CD4-positive, alpha-beta T cell treated with Interleukin-15 for 4 hours (primary cell): ENCODE measurements around the gene ARHGAP1.

Experiments
- DNase-seq: peaks from one replicate; pipeline ENCODE4 v3.0.0-alpha.2; 2020; ENCODE audit warnings: low spot score

Gene ARHGAP1

GRCh38 chr11:46700241-46701077 is at the start of gene ARHGAP1, which contains the start of gene ZNF408:
TSS of gene ARHGAP1 (minus strand) at chr11:46700619. CDS start at chr11:46696107, 4,512 bp downstream.
TSS of gene ZNF408 (plus strand) at chr11:46701031. CDS start at chr11:46701048, 17 bp downstream.
- DNase-seq, result peak; percentile 99

- DNase-seq, result no peak
These were observed 46.7 kb upstream of the ARHGAP1 start for GRCh38 chr11:46747150-46747549.

- no peak for DNase-seq
These were observed 45.6 kb upstream of the ARHGAP1 start for GRCh38 chr11:46745995-46746394.

GRCh38 chr11:46745328-46745727 is 44.9 kb upstream of the ARHGAP1 start:
- DNase-seq, result no peak

- DNase-seq, result no peak
These were observed 43.4 kb upstream of the ARHGAP1 start for GRCh38 chr11:46743693-46744339.

GRCh38 chr11:46743043-46743442 is 42.6 kb upstream of the ARHGAP1 start:
- no peak for DNase-seq

GRCh38 chr11:46741600-46742484 is 41.4 kb upstream of the ARHGAP1 start:
- no peak for DNase-seq

GRCh38 chr11:46738887-46739286 is 38.5 kb upstream of the ARHGAP1 start:
- DNase-seq, result no peak

- no peak for DNase-seq
These were observed 37.3 kb upstream of the ARHGAP1 start for GRCh38 chr11:46737699-46738098.

GRCh38 chr11:46736615-46737014 is 36.2 kb upstream of the ARHGAP1 start:
- DNase-seq, result no peak

- DNase-seq, result no peak
These were observed 35.7 kb upstream of the ARHGAP1 start for GRCh38 chr11:46736146-46736545.

GRCh38 chr11:46733234-46733633 is 32.8 kb upstream of the ARHGAP1 start:
- no peak for DNase-seq

GRCh38 chr11:46731545-46731944 is 31.1 kb upstream of the ARHGAP1 start:
- no peak for DNase-seq

- DNase-seq, result no peak
These were observed 28.9 kb upstream of the ARHGAP1 start for GRCh38 chr11:46729110-46730027.

GRCh38 chr11:46728659-46729040 is 28.2 kb upstream of the ARHGAP1 start:
- no peak for DNase-seq

- no peak for DNase-seq
These were observed 27.7 kb upstream of the ARHGAP1 start for GRCh38 chr11:46727952-46728658.

GRCh38 chr11:46726206-46726862 is 25.9 kb upstream of the ARHGAP1 start:
- DNase-seq, result no peak

- no peak for DNase-seq
These were observed 25.2 kb upstream of the ARHGAP1 start for GRCh38 chr11:46725338-46726205.

- no peak for DNase-seq
These were observed 23.7 kb upstream of the ARHGAP1 start for GRCh38 chr11:46724088-46724487.
